LoVo (cell line): ENCODE results near the gene HIBADH.
"Not testable (repeated sequence)": the region's sequence is repeated elsewhere in the genome, so short reads cannot be mapped to it uniquely, and the experiment has no call there.

Experiments used
- DNase-seq: peaks from one replicate; pipeline ENCODE4 v3.0.0-alpha.2; 2016; ENCODE audit warnings: low spot score

HIBADH gene

DNA sequence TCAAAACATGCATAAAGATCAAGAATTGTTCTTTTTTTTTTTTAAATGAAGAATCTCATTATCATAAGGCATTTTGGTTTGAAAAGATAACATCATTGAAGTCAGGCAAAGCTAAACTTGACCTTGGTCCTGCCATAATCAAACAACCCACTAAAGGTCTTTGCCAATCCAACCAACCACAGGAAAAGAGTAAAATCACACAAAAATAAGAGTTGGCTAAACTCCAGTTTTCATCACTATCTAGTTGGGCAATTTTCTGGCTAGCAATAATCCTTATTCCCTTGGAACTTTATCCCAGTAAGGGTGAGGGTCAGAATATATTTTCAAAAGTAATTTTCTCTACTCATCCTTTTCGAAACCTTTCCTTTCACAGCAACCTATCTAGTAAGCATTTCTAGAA is 62.4 kb downstream of the HIBADH start:
- DNase-seq, result no peak

DNA sequence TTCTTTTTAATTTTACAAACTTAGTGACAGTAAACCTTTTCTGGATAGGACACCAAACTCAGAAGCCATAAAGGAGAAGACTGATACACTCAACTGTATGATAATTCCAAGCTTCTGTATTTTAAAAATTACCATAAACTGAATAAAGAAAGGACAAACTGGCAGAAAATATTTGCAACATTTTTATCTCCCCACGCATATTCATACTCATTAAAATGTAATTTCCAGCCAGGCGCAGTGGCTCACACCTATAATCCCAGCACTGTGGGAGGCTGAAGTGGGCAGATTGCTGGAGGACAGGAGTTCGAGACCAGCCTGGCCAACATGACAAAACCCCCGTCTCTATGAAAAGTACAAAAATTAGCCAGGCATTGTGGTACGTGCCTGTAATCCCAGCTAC is 67.7 kb downstream of the HIBADH start:
- DNase-seq, result no peak

DNA sequence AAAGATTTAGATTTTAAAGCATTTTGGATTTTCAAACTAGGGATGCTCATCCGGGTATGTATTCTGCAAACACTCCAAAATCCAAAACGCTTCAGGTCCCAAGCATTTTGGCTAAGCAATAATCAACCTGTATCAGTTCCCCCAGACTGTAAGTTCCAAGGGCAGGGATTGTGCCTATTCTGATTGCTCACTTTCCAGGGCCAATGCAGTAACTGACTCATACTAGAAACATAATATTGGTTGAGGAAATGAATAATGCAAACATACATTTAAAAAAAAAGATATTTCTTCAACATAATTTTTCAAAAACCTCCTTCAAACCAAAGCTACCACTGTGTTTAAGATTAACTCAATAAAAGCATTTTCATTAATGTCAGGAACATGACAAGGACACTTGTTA is 69.5 kb downstream of the HIBADH start:
- no peak for DNase-seq

DNA sequence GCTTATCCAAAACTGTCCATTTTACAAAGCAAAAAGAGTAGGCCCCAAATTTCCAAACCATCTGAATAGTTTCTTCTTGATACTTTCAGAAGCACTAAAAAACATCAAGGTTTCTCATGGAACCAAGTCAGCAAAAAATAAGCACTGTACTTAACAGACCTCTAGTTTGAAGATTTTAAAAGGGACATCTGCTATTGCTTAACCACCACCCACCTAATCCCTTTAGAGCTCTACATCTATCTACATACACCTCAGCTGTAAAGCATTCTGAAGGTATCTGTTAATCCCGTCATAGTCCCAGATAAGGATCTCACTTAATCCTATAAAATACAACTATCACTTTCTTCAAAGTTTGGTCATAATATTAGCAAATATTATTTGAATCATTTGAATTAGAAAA is 72.3 kb downstream of the HIBADH start:
- DNase-seq, result no peak

DNA sequence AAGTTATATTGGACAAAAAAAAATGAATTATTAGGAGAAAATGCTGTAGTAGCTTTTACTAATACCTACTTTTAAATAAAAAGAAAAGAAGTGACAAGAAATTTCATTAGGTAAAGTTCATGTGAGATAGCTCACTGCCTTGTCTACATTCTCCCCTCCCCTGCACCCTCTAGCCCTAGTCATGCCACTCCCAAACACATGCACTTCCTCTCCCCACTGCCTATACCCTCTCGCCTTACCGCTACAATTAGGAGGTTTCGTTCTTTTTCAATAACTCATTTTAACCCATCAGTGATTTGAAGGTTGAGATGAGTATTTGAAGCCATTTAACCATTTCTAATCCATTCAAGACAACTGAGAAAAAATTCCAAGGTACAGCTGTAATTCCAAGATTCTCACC is 75.3 kb downstream of the HIBADH start:
- no peak for DNase-seq

DNA sequence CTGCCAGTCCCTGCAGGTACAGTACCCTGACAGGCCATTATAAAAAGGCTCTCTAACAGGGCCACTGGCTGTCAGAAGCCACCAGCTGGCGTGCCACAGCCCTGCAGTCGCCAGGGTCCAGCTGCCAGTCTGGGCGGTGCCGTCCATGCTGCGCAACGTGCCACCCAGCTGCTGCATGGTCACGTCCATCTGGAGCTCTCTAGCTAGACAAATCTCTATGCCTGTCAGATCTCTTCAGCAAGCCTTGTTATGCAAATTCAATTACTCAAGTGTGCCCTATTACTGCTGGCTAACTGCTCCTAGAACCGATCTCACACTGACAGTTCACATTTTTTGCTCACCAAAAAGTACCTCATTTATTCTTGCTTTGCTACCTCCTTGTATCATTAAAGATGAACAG is 75.9 kb downstream of the HIBADH start:
- DNase-seq, result no peak

DNA sequence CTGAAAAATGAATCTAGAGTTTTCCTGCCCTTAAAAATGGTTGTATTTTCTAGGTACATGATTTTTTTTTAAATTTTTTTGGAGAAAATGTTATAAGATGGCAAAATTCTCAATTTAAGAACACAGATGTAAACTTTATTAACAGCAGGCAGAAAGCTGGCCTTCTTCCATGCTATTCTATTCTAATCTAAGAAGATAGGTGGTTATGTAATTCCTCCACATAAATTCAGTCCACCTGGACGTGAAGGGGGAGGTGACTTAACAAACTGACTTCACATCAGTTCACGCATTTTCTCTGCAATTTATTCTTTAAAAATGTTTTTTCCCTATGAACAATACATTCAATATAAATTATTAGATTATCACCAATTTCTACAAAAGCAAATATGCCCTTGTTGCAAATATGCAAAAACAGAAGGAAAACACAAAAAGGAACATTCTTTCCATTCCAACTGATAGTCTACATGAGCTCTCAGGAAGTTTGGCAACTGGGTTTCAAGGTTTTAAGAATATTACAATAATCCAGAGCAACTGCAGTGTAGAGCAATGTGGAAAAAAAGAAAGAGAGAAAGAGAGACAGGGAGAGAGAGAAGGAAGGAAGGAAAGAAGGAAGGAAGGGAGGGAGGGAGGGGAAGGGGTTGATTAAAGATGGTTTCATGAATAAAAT is 76.8 kb downstream of the HIBADH start:
- DNase-seq, result no peak

DNA sequence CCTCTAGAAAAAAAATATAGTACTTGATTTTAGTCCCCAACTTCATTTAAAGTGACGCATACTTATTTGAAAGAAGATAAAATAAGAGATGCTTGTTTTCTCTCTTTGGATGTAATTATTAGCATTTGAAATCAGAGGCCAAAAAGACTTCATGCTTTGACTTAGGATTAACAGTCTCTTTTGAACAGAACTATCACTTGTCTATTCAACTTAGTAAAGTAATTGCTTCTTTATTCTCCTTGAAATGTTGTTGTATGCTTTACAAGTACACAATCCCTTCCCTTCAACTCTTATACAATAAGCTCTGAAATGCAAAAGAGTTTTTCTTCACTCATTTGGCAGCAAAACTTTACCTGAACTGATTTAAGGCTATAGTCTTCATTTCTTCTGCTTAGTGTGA is 80.8 kb downstream of the HIBADH start:
- no peak for DNase-seq

DNA sequence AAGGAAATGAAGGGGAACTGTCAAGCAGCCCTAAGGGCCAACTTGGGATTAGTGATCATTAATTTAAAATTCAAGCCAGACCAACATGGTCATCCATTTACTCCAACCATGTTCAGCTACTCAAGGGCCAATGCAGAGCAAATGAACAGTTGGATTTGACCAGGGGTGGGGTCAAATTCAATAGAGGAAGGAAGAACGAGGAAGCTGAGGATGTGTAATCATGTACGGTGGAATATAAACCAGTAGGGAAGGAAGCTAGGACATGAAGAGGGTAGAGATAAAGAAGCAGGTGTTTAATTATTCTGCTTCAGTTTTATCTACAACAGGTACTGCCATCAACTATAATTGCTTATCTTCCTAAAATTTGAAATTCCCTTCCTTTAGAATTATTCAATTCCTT is 81.6 kb downstream of the HIBADH start:
- DNase-seq, result no peak

DNA sequence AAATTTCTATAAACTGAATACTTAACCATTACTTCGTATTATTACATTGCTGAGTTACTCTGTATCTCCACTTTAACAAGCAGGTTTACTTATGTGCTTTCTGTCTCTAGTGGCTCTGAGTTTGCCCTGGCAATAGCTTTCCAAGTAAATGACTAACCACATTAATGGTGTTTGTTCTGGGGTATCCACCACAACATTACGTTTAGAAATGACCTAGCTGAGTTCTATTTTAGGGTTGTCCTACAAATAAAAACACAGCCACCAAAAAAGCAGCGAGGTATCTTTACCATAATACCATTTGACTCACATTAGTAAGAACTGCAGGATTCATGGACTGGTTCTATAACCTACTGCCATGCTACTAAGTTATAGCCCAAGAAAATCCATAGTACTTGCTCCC is 83.1 kb downstream of the HIBADH start:
- DNase-seq, result no peak

DNA sequence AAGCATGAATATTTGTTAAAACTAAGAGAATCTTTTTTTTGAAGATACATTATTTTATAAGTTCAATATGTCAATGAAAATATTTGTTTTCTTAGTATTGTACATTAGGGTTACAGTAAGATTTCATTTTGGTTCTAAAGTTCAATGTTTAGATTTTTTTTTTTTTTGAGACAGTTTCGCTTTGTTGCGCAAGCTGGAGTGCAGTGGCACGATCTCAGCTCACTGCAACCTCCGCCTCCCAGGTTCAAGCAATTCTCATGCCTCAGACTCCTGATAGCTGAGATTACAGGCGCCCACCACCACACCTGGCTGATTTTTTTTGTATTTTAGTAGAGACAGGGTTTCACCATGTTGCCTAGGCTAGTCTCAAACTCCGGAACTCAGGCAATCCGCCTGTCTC is 84.5 kb downstream of the HIBADH start:
- not testable (repeated sequence) for DNase-seq

DNA sequence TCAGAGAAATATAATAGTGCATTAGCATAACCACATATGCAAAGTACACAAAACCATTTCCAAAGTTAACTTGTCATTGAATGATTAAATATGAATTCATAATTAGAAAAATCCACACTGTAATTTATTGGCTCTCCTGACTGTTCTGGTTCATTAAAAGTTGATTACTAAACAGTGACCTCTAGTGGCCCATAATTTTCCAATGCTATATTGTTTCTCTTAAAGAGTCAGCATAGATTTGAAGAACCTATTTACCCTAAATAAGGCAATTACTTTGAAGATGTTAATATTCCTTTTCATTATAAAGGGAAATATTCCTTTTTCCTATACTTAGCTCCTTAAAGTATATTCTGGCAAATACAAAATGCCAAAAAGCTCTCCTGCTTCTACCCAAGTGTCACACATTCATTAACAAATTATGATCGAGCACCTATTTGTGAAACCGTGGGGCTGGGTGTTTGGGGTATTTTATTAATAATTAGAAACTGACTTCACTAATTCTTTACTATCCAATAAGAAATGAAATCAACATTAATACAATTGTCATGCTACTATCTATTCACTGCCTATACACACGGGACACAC is 86.2 kb downstream of the HIBADH start:
- peak; percentile 74 for DNase-seq

DNA sequence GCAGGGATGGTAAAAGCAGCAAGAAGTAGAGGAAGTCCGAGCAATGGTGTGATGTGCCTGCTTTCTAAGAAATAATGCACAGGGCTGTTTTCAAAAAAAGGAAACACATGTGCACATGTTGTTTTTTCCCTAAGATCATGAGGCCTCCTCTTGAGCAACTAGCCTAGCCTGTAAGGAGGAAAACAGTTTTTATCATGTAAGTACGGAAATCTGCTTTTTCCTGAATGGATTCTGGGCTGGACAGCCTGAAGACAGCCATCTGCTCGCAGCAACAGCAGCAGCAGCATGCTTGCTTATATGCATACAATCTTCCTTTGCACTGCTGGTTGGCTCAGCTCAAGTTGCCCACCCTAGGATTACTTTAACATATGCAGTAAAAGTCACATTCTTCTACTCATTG is 87.1 kb downstream of the HIBADH start:
- no peak for DNase-seq

DNA sequence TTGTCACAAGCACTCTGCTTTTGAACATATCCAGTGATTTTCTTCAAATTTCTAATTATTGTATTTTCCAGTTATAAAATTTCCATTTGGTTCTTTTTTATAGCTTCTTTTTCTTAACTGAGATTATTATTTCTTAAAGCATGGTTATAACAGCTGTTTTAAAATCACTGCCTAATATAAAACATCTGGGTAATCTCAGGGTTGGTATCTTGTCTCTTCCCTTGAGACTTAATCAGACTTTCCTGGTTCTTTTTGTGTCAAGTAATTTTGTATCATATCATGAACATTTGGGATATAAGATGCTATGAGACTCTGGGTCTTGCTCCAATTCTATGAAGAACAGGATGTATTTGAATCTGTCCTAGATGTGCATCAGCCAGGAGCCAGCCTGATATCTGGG is 93.6 kb downstream of the HIBADH start:
- no peak for DNase-seq

DNA sequence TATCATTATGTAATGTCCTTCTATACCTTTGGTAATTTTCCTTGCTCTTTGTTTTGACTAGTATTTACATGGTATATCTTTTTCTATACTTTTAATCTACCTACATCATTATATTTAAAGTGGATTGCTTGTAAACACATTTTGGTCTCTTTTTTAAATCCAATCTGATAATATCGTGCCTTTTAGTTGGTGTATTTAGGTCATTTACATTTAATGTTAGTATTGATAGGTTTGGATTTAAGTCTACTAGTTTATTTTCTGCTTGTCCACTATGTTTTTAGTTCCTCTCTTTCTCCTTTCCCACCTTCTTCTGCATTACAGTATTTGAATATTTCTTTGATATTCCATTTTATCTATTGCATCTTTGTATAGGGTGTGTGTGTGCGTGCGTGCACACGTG is 95.4 kb downstream of the HIBADH start:
- DNase-seq, result no peak

DNA sequence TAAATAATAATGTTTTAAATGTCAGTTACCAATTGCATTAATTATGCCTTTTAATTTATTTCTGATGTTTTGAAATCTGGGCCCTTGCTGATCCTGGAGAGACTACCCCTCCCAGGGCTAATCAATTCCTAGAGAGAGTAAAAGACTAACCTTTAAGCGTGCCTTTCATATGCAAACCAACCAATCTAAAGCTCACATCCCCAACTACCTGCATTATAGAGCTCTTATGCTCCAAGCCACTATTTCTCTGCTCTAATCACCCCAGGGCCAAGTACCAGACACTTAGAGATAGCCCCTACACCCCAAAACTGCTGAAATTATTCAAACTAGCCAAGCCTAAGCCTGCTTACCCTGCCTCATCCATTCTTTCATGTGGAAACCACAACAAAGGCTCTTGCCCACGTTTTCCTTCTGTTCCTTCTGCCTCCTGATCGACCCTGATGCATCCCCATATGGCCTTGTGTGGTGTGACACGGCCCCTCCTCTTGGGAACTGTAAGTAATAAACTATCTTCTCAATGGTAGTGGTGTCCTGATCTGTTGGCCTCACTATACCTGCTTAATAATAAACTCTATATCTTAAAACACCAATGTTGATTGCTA is 97.7 kb downstream of the HIBADH start:
- no peak for DNase-seq

DNA sequence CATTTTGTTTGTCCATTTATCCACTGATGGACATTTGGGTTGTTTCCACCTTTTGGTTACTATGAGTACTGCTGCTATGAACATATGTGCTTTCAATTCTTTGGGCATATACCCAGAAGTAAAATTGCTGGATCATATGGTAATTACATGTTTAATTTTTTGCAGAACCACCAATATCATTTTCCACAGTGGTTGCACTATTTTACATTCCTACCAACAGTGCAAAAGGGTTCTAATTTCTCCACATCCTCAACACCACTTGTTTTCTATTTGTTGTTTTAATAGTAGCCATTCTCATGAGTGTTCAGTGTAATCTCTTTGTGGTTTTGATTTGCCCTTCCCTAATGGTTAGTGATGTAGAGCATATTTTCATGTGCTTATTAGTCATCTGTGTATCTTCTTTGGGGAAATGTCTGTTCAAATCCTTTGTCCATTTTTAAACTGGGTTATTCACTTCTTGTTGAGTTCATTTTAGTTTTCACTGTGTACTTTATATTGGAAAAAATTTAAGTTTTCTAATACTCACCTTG is 101.9 kb downstream of the HIBADH start:
- DNase-seq, result peak; percentile 9

DNA sequence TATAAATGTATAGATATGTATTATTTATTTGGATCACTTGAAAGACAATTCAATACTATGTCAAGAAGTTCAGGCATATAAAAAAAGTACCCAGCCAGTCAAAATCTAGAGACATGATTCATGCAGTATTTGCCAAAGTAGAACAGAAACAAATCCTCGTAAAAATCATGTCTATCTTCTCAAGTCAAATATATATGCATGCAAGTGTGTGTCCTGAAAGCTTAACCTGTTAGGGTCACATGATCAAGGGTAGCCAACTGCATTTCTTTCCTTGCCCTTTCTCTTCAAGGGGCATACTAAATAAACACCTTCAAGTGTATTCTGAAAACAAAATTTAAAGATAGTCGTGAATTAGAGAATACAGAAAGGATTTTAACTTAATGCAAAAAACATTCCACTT is 107.0 kb downstream of the HIBADH start:
- no peak for DNase-seq

DNA sequence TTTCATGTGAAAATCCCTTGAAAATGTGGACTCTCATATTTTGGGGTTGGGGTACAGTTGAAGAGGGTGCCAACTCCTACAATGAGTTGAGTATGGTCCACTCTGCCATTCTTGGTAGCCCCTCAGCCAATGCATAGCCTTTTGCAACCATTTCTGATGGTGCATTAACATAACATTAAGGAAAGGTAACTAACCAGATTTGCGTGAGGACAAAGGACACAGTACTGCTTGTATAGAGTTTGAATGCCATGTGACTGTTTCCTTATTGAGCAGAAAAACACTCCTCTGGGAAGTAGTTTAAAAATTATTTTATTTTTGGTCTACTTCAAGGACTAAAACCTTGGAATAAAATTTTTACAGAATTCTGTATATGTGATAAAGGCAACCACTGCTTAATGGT is 107.9 kb downstream of the HIBADH start:
- no peak for DNase-seq

DNA sequence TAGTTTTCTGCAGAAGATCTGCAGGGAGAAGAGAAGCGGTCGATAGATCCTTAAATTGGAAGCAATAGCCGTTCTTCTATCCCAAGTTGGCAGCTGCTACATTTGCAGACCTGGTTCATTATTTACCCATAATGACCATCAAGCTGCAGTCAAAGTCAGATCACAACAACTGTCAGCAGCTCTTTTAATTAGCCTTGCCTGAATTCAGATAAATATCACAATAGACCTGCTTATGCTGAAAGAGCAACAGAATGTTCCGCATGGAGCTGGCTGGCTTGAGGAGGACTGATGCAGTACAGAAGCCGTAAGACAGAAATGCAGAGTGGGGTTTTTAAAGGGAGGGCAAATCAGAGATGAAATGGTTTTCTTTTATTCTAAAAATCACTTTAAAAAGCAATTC is 109.4 kb downstream of the HIBADH start:
- DNase-seq, result no peak

DNA sequence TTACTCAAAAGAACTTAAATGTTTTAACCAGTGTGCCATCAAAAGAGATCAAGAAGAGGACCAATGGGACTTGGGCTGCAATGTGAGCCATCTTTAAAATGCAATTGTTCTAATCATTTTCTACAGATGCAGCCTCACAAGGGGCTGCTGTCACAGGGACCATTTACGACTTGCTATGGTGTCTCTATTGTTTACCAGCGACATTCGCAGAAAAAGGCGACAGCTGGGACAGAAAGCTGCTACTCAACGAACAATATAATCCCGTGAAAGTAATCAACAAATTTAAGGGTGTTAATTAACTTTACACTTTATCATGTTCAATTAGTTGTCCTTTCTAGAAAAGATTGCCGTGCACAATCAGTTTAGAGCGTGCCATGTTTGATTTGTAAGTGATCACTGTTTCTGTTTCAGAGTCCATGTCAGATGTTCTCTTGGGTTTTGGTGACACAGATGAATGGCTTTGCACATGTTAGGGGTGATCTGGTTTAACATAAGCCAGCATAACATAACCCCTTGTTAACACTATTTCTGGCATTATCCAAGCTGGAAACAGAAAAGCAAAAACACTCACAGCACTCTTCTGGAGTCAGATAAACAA is 110.8 kb downstream of the HIBADH start:
- no peak for DNase-seq

DNA sequence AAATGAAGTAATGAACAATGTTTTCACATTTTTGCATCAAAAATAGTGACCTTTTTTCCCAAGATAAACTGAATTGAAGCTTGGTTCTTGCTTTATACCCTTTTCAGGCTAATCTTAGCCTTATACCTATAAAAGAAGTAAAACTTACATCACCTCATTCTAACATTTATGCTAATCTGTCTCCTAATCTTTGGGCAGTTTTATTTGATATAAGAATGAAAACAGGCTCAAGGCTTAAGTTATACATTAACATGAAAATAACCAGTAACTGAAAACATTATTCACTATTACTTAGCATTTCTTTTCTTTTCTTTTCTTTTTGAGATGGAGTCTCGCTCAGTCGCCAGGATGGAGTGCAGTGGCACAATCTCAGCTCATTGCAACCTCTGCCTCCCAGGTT is 113.1 kb downstream of the HIBADH start:
- DNase-seq, result no peak

DNA sequence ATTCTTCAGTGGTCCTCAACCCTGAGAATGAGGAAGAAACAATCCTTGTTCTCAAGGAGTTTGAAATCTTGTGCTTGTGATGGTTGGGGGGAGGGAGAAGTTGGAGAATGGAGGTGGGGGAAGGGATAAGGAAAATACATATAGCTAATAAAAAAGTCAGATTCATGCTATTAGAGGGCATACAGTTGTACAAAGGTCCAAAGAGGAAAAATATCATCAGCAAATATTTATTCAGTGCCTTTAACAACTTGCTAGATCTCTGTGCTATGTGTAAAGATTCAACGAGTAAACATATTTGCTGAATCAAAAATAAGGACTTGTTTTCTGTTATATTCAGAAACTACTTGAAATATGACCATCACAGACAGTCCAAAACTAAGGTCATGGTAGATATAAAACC is 114.4 kb downstream of the HIBADH start:
- no peak for DNase-seq
